DLD1 (cell line): ENCODE data around the gene SACS.
"Not testable (repeated sequence)": the region's sequence is repeated elsewhere in the genome, so short reads cannot be mapped to it uniquely, and the experiment has no call there.

Experiments used
- in situ Hi-C: cut with HindIII; loops from 2 replicates; pipeline ENCODE4 v1.10.0; 2017; ENCODE audit warnings: low sequenced_read_pairs

Gene SACS

GRCh38 chr13:23456437-23457210, 23.1 kb upstream of the SACS start:
- in situ Hi-C loops, result no loop called here

- in situ Hi-C loops, result no loop called here
These were observed 22.1 kb upstream of the SACS start for GRCh38 chr13:23455401-23456185.

- in situ Hi-C loops, result no loop called here
These were observed 19.6 kb upstream of the SACS start for GRCh38 chr13:23453132-23453531.

- in situ Hi-C loops, result no loop called here
These were observed 17.0 kb upstream of the SACS start for GRCh38 chr13:23450340-23451046.

GRCh38 chr13:23449398-23450162, 16.1 kb upstream of the SACS start:
- in situ Hi-C loops, result no loop called here

- in situ Hi-C loops, result no loop called here
These were observed 14.4 kb upstream of the SACS start for GRCh38 chr13:23447927-23448326.

GRCh38 chr13:23445794-23446193, 12.3 kb upstream of the SACS start:
- in situ Hi-C loops, result no loop called here

- in situ Hi-C loops, result no loop called here
These were observed 10.4 kb upstream of the SACS start for GRCh38 chr13:23443878-23444277.

- in situ Hi-C loops, result no loop called here
These were observed 9.6 kb upstream of the SACS start for GRCh38 chr13:23443110-23443509.

- in situ Hi-C loops, result no loop called here
These were observed 7.5 kb upstream of the SACS start for GRCh38 chr13:23440821-23441618.

- in situ Hi-C loops, result not testable (repeated sequence)
These were observed 6.8 kb upstream of the SACS start for GRCh38 chr13:23440324-23440723.

- in situ Hi-C loops, result no loop called here
These were observed 4.4 kb upstream of the SACS start for GRCh38 chr13:23437916-23438315.

- in situ Hi-C loops, result no loop called here
These were observed 3.2 kb upstream of the SACS start for GRCh38 chr13:23436680-23437079.

GRCh38 chr13:23434491-23434890, 989 bp upstream of the SACS start:
- in situ Hi-C loops, result no loop called here

- in situ Hi-C loops, result no loop called here
These were observed 876 bp downstream of the SACS start for GRCh38 chr13:23432626-23433025.

- in situ Hi-C loops, result no loop called here
These were observed 2.8 kb downstream of the SACS start for GRCh38 chr13:23430664-23431063.

GRCh38 chr13:23427881-23428528, 5.5 kb downstream of the SACS start:
- in situ Hi-C loops, result no loop called here

- in situ Hi-C loops, result no loop called here
These were observed 6.1 kb downstream of the SACS start for GRCh38 chr13:23427342-23427843.

GRCh38 chr13:23421596-23421995, 11.9 kb downstream of the SACS start:
- in situ Hi-C loops, result no loop called here
